GM20431 (cell line): Measurements from ENCODE around the gene ABHD15.
"Not testable (repeated sequence)": the region's sequence is repeated elsewhere in the genome, so short reads cannot be mapped to it uniquely, and the experiment has no call there.

Experiments used
- in situ Hi-C: fragments of 300-500 bp; cut with MseI, MboI; formaldehyde crosslinking; loops from one replicate; pipeline ENCODE4 v1.15.0; 2020; ENCODE audit warnings: low sequenced_read_pairs; ENCODE audit not compliant: unreplicated experiment

ABHD15 gene

DNA sequence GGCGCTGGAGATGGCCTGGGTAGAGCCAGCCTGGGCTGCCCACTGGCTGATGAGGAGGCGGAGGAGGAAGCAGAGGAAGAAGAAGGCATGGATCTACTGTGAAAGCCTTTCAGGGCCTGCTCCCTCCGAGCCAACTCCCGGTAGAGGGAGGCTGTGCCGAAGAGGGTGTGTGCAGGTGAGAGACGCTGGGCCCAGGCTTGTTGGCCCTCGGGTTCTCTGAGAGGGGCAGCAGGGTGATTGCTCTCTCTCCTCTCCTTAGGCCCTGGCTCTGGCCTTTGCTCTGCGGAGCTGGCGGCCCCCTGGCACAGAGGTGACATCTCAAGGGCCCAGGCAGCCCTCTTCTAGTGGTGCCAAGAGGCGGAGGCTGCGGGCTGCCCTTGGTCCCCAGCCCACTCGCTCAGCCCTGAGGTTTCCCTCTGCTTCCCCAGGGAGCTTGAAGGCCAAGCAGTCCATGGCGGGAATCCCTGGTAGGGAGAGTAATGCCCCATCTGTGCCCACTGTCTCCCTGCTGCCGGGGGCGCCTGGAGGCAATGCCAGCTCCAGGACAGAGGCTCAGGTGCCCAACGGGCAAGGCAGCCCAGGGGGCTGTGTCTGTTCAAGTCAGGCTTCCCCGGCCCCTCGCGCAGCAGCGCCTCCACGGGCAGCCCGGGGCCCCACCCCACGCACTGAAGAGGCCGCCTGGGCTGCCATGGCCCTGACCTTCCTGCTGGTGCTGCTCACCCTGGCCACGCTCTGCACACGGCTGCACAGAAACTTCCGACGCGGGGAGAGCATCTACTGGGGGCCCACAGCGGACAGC lies 5.2 kb upstream of the ABHD15 start:
- in situ Hi-C loops: no loop called here

DNA sequence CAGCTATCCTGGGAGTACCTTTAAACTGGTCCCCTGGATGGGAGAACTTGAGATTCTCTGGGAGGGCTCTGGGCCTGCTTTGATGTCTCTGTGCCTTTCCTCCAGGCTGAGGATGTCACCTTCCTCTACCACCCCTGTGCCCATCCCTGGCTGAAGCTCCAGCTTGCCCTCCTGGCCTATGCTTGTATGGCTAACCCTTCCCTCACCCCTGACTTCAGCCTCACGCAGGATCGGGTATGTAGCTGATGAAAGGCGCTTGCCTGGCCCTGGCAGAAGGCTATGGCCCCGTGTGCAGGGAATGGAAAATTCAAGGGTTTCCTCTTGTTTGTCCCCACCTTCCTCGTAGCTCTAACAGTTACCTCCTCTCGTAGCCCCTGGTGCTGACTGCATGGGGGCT lies 4.6 kb upstream of the ABHD15 start:
- in situ Hi-C loops: no loop called here

DNA sequence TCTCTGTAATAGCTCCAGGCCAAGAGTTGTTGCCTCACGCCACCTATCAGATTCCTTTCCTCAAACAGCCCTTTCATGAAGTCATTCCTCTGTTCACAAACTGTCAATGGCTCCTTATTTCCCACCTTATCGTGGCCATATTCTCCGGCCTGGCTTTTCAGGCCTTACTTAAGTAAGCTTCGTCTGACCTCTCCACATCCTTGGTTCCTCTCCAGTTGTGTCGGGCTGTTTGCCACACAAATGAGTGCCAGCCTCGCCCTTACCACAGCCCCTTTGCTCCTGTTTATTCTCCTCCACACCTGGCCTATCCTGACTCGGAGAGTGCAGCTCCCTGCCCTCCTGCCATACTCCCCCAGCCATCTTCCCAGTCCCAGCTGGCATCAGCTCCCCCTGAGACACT lies 3.7 kb upstream of the ABHD15 start:
- in situ Hi-C loops: no loop called here

DNA sequence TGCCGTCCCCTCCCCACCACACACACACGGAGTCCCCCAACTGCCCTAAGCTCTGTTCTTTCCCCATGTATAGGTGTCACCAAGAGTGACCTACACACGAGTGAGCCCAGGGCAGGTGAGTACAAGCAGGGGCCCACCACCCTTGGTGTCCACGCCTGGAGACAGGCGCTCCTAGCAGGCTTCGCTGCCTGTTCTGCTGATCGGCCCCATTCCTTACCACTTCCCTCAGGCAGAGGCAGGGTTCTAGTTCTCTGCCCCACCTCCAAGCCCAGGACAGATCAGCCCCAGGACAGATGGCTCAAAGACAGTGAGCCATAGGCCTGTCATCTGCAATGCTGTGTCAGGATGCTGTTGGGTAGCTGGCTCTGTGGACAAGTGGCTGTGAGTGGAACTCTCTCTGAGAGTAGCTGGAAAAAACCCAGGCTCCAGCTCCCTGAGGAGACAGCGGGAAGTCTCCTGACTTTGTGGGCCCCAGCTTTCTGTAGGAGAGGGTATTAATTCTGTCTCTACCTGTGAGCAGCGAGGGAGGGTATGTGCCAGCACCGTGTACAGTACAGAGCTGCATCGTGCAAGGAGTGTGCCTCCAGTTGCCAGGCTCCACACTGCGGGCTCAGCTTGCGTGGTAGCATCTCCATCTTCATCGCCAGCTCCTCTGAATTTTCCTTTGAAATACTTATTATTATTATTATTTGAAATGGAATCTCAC lies 2.6 kb upstream of the ABHD15 start:
- in situ Hi-C loops: no loop called here

DNA sequence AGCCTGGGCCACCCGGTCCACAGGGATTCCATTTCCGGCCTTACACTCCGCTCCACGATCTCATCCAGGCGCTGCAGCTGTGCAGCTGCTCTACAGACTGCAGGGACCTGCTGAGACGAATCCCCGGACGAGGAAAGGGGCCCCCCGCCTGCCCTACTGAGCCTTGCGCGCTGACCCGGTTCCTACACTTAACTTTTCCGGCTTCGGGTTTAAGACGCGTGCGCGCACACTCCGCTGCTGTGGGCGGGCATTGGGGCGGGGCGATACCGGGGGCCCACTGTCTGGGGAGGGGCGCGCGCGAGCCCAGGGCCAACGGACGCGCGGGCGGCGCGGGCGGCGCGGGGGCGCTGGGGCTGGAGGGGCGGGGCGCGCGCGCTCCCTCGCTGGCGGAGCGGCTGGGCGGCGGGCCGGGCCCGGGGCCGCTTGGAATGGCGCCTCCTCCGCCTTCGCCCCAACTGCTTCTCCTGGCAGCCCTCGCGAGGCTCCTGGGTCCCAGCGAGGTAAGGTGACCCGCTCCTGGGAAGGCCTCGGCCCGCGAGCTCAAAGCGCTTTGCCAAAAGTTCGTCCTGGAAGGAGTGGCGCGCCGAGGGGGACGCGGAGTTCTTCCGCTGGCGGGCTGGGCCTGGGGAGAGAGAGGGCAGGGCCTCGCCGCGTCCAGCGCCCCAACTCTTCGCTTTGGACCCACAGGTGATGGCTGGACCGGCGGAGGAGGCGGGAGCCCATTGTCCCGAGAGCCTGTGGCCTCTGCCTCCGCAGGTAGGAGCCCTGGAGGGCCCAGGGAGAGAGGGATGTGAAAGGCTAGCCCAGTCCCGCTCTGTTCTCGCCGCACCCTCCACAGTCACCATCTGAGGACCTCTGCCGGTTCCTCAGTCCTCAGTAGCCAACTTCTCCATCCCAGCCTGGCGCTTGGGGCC lies 1.8 kb upstream of the ABHD15 start, which contains the start of gene TP53I13:
TP53I13 (plus strand) TSS at position 371 of the 914 bp plus-strand sequence; CDS start at position 429, 58 bp downstream.
- in situ Hi-C loops: no loop called here

DNA sequence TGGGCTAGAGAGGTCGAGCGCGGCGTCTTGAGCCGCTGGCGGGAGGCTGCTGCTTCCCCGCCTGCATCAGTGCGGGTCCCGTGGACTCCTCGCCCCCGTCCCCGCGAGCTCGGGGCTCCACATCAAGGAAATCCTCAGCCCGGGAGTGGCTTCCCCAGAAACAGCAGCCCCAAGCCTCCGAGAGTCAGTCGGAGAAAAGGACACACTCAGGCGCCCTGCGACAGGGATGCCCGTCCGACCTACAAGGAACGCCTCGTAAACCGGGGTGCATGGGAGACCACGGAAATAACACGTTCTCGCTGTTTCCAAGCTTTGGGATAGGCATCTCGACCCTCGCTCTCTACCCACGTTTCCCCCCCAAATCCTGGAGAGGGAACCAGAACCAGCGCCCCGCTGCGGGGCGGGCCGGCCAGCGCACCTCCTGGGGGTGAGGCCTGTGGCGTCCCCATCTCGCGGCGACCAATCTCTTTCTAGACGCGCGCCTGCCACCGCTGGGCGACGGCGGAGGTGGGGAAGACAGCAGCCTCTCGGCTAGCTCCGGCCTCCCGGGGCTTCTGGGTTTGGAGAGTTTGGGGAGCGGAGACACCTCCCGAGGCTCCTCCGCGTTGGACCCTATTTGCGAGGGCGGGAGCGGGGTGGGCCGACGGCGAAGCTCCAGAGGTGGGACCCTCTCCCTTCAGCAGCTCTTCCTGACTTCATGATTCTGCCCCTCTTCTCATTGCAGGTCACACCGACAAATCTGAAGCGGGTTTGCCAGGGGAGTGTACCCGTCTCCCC lies 905 bp upstream of the ABHD15 start:
- in situ Hi-C loops: no loop called here

DNA sequence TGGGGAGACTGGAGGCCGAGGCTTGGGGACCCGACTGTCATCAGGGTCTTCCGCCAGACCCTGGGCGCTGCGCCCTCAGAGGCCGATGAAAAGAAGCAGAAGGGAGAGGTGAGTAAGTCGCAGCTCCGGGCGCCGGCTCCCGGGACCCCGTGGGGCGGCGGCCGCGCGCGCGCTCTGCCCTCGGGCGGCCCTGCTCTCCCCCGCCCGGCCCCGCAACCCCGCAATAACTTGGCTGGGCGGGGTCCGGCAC lies 392 bp upstream of the ABHD15 start:
- in situ Hi-C loops: no loop called here

DNA sequence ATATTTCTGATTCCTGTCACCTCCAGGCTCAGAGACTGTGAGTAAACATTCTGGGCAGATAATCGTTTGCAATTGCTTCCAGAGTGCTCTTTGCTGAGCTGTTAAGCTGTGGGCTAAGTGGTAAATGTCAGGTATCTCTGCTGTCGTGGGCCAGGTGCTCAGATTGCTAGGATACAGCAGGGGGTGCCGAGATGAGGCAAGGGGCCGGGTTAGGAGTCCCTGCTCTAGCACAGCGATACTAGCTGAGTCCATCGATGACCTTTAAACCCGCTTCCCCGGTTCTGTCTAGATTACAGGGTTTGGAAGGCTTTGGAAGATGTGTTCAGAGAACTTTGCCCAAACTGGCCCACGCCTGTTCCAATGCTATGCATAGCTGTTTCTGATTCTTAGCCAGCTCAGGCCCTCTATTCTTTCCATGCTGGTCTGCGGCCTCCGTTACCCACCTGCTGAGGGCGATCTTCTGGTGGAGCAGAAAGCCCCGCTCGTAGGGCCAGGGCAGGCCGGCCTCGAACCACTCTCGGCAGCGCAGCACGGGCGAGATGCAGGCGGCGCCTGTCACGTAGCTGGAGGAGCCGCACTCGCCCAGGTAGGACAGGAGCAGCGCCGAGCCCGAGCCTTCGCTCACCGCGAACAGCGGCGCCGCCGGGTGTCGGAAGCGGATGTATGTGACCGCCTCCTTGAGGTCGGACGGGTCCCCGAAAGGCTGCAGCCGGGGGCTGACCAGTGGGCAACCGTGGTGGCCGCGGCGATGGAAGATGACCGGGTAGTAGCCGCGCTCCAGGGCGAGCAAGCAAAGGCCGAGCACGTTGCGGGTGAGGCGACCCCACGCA lies 979 bp downstream of the ABHD15 start:
- in situ Hi-C loops: no loop called here

DNA sequence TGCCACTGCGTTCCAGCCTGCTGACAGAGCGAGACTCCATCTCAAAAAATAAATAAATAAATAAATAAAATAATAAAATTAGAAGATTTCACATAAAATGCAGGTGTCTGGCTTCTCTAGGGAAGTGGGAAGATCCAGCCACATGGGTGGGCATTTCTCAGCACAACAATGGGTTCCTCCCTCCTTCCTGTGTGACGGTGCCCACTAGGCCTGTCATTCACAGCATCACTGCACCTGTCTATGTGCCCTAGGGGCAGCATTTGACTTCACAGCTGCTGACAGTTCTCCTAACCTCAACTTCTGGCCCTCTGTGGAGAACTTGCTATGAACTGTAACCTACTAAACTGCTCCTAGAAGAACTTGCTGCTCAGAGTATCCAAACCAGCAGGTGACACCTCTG lies 3.0 kb downstream of the ABHD15 start:
- in situ Hi-C loops: no loop called here

DNA sequence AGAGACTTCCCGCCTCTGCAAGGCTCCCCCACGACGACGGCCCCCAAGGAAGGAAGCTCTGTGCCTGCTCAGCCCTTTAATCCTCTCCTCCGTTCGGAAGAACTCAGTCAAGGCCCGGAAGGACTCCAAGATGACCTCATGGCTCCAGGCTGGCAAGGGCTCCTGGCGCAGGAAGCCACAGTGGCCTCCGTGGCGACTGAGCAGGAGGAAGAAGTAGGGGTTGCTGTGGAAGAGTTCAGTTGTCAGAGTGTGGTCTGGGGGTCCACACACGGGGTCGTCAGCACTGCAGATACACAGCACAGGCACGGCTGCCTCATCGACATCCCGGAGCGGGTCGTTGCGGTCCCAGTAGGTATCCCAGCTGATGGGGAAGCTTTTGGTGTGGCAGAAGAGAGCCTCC lies 4.2 kb downstream of the ABHD15 start:
- in situ Hi-C loops: no loop called here

DNA sequence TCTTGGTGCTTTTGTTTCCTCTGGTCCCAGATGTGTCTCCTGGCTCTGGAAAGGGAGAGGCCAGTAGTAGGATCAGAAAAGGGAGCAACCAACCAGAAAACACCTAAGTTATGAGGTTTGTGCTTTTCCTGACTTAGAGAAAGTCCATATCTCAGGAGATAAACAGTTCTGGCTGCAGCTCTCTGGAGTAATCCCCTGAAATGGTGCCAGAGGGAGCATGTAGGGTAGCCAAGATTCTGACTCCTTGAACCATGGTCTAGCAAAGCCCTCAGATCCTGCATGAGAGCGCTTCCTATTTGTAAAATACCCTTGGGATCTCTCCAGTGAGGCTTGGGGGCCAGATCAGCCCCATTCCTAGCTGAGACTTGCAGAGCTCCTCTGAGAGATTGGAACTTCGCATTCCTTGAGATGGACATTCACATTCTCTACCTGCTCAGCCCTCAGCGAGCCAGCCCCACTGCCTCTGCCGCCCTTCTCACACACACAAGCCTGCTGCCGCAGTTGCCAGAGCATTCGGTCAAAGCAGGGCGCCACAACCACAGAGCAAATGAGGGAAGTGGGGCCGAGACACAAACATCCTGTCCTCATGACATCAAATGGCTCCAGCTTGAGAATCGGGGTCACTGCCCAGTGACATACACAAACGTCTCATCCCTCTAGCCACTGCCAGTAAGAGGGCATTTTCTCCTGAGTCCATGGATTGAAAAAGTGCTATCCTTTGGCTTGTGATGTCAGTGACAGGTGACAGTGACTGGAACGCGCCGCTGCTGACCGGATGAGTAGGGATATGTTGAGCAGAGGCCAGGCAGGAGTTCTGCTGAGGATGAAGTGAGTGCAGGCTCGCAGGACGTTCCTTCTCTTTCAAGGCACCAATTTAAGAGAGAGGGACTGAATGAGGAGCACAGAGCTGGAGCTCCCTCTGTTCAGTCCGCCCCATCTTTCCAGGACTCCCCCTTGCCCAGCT lies 5.0 kb downstream of the ABHD15 start:
- in situ Hi-C loops: no loop called here

DNA sequence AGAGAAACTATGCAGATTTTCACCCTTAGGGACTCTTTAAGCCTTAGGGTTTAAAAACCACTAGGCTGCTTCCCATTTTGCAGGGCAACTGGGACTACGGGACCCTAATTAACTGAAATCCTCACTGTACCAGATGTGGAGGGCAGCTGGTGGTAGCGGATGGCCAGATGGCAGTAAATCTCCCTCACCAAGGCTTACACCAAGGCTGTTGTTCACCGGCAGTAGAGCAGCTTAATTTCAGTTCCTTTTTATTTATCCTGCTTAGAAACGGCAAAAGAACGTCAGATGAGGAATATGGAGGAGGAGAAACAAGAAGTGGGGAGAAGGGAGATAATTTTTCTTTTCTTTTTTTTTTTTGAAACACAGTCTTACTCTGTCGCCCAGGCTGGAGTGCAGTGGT lies 6.5 kb downstream of the ABHD15 start:
- in situ Hi-C loops: no loop called here

DNA sequence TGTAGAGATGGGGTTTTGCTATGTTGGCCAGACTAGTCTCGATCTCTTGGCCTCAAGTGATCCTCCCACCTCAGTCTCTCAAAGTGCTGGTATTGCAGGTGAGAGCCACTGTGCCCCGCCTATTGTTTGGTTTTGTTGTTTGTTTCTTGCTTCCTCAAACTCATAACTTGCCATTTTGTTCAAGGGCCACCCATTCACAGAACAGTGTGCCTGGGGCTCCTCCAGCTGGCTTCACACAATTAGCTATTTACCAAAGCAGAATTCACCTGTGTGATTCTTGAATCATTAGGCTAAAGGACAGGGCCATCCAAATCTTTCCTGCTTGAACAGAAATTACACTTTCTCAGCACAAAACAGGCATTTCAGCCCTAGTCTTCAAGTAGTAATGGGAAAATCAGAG lies 7.2 kb downstream of the ABHD15 start:
- in situ Hi-C loops: no loop called here

DNA sequence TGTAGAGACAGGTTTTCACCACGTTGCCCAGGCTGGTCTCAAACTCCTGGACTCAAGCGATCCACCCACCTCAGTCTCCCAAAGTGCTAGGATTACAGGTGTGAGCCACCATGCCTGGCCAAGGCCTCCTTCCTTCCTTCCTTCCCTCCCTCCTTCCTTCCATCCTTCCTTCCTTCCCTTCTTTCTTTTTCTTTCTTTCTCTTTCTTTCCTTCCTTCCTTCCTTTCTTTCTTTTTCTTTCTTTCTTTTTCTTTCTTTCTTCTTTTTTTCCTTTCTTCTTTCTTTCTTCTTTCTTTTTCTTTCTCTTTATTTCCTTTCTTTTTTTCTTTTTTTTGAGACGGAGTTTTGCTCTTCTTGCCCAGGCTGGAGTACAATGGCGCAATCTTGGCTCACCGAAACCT lies 8.7 kb downstream of the ABHD15 start:
- in situ Hi-C loops: not testable (repeated sequence)

DNA sequence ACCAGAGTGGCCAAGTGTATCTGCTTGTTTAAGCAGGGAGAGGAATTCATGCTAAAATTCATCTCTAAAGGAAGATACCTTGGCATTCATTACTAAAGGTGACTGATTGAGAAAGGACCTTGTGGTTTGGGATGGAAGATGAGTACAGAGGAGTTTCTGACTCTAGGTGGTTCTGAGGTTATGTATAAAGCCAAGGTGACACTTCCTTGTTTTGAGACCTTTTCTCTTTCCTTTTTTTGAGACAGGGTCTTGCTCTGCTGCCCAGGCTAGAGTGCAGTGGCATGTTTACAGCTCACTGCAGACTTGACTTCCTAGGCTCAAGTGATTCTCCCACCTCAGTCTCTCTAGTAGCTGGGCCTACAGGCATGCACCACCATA lies 9.1 kb downstream of the ABHD15 start:
- in situ Hi-C loops: no loop called here

DNA sequence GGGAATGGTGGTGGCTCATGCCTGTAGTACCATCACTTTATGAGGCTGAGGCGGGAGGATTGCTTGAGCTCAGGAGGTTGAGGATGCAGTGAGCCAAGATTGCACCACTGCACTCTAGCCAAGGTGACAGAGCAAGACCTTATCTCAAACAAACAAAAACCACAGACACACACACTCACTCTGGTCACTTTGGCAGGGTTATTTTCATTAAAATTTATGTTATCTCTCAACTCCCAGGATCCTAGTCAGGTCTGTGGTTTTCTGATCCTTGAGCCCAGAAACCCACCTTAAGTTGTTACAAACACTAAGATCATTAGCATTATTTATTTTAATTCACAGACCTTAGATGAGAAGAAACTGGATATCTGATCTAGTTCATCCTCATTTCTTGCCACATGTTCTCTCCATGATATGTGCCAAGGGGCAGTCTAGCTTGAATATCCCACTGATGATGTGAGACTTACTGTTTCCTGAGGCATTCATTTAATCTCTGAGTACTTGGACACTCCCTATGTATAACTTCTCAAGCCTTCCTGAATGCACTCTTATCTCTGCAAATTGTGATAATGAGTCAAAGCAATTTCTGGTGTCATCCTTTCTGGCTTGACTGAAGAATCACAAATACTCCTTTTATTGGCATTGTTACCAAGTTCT lies 9.6 kb downstream of the ABHD15 start:
- in situ Hi-C loops: no loop called here

DNA sequence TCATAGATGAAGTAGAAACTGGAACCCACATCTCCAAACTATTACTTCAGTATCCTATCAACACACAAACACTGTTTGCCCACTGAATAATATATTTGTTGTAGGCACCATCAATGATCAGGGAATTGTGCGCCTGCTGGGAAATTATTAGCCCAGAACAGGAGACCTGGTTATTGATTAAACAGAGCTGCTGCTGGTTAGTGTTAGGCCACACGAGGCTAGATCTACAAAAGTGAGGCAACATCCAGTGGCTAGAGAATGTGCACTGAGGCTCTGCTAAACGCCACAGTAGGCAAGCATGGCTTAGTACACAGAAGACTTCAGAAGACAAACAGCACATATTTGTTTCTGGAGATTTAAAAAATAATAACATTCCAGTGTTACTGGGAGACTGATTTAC lies 11.0 kb downstream of the ABHD15 start:
- in situ Hi-C loops: no loop called here
